Dedifferentiated amniotic fluid mesenchymal stem cell (primary cell): ENCODE data around the gene TPX2.
A peak's percentile ranks its signal among the peaks of the same experiment; 100 is the strongest.
"Not testable (repeated sequence)": the region's sequence is repeated elsewhere in the genome, so short reads cannot be mapped to it uniquely, and the experiment has no call there.

Experiments
- DNase-seq: peaks from one replicate; pipeline ENCODE4 v3.0.0-alpha.2; 2016; ENCODE audit errors: extremely low spot score

TPX2 gene

DNA sequence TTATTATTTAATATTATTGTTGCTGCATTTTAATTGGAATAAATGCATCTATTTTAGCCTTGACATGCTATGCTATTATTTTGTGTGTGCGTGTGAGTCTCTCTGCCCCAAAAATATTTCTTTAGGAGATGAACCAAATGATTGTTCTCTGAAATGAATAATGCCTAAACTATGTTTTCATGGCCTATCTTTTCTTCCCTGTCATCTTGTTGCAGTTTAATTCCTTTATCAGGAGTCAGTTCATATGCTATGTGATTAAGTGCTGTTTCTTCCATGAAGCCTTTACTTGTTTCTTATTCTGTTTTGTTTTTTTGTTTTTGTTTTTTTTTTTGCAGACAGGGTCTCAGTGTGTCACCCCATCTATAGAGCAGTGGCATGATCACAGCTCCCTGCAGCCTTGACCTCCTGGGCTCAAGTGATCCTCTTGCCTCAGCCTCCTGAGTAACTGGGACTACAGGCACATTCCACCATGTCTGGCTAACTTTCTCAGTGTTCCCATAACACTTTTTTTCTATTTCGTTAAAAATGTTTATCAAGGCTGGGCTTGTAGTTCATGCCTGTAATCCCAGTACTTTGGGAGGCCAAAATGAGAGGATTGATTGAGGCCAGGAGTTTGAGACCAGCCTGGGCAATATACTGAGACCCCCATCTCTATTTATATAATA, 25.7 kb downstream of the TPX2 start:
- peak; percentile 24 for DNase-seq

DNA sequence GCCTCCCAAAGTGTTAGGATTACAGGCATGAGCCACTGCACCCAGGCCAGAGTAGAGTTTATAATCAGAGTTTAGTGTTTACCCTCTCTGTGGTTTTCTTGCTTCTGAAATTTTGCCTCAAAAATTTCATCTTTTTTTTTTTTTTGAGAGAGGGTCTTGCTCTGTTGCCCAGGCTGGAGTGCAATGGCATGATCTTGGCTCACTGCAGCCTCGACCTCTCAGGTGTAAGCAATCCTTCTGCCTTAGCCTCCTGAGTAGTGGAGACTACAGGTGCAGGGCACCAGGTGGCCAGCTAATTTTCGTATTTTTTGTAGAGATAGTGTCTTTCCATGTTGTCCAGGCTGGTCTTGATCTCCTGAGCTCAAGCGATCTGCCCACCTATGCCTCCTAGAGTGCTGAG, 28.7 kb downstream of the TPX2 start:
- DNase-seq: no peak

DNA sequence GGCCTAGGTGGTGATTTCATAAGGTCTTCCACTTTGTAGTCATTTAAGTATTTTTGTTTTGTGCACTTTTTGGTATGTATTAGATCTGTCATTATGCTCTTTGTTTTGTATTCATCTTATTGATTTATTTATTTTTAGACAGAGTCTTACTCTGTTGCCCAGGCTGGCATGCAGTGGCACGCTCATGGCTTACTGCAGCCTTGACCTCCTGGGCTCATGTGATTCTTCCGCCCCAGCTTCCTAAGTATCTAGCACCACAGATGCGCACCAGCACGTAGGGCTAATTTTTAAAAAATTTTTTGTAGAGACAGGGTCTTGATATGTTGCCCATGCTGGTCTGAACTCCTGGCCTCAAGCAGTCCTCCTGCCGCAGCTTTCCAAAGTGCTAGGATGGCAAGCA, 30.6 kb downstream of the TPX2 start:
- no peak for DNase-seq

DNA sequence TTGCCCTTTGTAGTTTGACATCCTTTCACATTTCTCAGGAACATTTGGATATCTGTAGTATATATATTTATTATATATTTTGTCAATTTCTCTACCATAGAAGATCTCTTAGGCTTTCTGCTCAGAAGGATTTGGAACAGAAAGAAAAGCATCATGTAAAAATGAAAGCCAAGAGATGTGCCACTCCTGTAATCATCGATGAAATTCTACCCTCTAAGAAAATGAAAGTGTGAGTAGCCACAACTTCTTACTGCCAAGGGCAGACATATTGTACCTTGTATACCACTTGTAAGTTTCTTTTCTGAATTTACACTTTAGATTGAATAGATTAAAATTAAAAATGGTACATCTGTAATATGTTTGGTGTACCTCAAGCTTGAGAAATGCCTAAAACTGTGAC, 31.2 kb downstream of the TPX2 start:
- no peak for DNase-seq

DNA sequence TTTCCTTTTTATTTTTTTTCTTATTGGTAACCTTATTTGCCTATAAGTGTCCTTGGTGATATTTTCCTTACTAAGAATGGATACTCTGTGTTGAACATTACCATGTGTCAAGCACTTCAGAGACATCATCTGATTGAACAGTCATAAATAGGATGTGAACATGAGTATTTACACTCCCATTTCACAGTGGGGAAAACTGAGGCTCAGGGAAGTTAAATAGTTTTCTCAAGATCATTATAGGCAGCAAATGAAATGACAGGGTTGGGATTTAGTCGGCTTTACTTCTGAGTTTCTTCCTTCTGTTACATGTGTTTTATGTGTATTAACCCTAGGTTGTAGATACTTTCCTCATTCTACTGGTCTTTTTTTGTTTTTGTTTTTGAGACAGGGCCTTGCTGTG, 35.3 kb downstream of the TPX2 start:
- no peak for DNase-seq

DNA sequence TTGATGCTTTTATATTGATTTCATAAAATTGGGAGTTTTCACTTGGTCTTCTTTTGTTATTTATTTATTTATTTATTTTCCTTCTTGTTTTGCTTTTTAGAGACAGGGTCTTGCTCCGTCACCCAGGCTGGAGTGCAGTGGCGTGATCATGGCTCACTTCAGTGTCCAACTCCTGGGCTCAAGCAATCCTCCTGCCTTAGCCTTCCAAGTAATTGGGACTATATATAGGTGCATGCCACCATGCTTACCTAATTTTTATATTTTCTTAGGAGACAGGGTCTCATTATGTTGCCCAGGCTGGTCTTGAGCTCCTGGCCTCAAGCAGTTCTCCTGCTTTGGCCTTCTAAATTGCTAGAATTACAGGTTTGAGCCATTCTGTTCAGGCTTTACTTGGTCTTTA, 41.7 kb downstream of the TPX2 start:
- DNase-seq: no peak

DNA sequence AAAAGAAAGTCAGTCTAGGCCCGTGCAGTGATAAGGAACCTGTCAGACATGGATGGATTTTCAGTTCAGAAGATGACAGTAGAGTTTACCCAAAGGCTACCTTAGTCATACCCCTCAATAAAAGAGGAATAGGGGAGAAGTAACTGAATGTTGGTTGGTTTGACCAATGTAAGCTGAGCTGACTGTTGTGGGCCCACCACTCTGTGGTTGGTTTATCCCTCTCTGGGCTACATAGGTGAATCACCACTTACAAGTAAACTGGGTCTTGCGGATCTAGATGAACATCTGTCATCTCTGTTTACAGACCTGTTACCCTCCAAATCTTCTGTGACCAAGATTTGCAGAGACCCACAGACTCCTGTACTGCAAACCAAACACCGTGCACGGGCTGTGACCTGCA, 42.9 kb downstream of the TPX2 start:
- DNase-seq: no peak

DNA sequence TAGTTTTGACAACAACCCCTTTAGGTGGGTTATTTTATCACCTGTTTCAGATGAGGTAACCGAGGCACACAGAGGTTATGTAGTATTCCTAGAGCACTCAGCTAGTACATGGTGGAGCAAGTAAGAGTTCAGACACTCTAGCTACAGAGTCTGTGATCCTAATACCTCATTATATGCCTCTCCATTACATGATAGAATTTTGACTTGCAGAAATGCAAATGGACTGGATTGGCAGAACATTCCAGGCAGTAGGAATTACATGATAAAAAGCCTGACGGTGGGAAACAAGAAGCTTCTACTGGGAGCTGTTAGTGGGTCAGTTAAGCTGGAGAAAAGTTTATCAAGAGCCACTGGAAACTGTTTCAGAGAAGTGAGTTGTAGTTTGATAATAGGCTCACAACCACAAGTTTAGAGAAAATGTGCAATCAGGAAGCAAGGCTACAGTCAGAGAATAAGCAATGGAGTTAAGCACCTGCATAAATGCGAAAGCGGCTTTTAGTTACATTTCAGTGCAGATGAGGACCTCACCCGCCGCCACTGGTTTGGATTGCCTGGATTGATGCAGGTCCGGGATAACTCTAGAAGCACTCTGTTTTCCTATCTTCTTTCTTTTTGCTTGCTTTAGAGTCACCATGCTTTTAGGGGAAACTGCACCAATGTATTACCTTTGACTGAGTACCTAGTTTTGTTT, 45.4 kb downstream of the TPX2 start:
- DNase-seq: no peak

DNA sequence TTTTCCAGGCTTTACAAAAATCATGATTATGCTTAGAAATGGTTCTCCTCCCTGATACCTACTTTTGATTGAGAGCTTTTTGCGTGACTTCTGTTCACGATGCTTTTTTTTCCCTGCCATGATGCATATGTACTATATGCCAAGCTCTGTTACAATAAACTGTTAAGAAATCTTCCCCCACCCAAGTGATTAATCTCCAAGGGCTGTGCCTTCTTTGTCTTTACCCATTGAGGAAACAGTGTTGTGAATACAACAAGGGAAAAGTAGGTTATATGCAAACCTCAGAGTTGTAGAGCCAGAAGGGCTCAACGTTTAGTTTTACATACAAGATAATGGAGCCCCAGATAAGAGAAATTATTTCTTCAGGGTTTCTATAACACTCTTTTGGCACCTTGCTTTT, 46.0 kb downstream of the TPX2 start:
- no peak for DNase-seq

DNA sequence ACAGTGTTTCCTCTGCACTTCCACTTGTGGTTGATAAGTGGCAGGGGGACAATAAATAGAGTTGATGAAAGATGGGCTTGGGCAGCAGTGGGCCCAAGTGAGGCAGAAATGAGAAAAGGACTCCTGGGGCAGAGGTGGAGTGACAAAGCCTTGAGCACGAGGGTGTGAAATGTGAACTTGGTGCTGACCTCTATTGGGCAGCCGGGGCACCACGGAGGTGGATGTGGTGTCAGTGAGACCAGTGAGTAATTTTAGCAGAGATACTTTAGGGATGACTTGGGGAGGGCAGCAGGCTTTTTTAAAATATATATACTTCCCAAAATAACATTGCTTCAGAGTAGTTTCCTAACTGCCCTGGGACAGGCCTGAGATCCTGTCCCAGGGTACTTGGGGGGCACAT, 49.5 kb downstream of the TPX2 start:
- DNase-seq: no peak

DNA sequence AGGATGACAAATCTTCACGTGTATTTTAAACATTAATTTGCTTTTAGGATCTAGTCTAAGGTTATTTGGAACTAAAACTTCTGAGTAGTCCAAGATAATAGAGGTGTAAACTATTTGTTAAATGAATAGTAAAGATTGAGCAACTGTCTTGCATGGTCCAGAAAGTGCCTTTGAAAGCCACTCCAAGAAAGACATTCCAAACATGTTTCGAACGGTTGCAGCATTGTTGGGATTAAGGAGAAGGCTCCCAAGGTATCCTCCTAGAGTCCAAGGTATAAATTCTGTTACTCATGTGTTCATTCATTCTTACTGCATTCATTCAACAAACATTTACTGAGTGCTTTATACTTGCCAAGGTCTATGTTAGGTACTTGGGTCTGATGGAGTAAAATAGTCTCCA, 51.3 kb downstream of the TPX2 start:
- DNase-seq: no peak

DNA sequence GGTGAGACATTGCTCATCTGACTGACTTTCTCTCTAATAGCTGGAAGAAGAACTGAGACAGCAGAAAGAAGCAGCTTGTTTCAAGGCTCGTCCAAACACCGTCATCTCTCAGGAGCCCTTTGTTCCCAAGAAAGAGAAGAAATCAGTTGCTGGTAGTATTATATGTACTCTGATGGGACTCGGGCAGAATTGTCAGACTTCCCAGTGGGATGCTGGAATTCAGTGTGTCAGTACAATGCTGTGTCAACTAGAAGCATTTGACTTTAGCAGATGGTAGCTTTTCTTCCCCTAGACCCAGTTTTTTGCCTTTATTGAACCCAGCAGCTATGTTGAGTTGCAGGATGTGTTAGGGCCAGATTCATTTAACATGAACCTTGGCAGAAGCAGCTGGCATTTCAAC, 58.3 kb downstream of the TPX2 start:
- no peak for DNase-seq

DNA sequence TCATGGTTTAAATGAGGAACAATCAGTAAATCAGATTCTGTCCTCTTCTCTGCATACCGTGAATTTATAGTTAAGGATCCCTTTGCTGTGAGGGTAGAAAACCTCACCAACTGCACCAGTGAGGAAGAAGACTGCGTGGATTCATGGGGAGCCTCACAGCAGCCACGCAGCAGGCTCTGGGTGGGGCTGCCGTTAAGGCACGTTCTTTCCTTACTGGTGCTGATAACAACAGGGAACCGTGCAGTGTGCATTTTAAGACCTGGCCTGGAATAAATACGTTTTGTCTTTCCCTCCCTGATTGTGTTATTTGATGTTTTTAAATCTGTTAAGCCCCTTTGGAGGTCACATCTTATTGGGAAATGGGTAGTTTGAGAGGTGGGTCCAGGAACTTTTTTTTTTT, 62.4 kb downstream of the TPX2 start:
- DNase-seq: no peak

DNA sequence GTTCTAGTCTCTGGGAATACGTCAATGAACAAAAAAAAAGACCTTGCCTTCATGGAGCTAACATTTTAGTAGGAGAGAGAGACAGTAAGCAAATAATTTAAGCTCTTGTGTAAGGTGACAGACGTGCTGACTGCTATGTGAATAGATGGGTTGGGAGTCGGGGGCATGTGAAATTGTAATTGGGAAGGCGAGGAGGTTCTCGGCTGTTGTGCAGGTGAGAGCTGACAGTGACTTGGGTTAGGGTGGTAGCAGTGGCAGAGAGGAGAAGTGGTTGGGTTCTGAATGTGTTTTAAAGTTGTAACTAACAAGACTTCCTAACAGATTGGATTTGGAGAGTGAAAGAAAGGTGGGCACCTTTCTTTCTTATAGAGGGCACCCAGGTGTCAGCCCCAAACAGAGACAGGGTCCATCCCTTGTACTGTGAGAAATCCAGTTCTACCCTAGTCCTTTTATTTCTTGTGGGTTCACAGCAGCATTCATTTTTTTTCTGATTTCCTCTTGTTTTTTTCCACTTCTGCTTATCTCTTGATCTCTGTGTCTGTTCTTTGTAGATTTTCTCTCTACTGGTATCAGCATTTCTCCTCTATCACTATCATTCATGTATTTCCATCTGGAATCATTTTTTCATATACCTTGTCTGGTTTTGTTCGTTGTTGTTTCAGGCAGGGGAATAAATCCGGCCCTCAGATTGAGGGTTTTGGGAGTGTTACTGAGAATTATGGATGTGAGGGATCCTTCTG, 64.6 kb downstream of the TPX2 start:
- no peak for DNase-seq

DNA sequence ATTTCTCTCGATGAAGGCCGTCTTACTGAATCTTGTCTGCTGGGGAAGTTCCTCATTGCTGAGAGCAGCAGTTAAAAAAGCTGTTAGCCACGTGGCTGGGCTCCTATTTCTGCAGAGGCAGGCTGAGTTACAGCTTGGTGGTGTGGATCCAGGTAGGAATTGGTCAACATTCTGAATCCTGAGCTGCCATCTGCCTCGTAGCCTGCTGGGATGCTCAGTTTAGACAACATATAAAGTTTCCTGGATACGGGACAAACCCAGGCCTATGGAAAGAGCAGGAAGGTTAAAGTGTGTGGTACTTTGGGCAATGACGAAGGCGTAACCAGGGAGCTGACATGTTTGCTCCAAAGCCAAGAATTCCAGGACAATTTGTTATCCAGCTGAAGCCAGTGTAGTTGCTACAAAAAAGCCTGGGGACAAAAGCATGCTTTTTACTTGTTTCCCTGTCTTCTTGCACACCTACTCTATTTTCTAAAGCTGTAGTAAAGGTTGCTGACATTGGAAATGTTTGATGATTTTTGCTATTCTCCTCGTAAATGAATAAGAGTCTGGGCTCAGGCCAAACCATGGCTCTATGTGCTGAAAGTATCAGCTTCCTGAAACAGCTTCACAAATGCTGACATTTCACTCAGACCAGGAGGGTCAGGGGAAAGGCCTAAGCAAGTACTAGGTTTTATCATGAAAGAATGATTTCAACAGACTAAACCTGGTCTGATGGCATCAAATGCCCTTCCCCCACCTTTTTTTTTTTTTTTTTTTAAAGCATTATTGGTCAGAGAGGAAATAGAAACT, 67.7 kb downstream of the TPX2 start:
- no peak for DNase-seq

DNA sequence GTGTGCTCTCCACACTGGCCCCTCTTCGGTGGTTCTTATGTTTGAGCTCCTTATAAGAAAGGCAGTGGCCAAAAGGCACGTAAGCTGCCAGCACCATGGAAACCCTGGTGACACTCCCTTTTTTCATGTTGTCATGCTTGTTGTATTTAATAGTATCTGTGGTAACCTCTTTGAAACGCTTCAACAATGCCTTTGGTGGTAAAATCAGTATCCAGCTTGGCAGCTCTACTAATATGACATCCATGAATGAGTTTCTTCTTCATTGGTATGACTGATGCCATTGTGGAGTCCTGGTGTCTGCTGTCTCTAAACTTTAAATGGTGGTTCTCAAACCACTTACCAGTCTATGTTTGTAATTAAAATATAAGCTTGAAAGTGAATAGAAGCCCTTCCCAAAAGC, 69.4 kb downstream of the TPX2 start:
- DNase-seq: no peak

DNA sequence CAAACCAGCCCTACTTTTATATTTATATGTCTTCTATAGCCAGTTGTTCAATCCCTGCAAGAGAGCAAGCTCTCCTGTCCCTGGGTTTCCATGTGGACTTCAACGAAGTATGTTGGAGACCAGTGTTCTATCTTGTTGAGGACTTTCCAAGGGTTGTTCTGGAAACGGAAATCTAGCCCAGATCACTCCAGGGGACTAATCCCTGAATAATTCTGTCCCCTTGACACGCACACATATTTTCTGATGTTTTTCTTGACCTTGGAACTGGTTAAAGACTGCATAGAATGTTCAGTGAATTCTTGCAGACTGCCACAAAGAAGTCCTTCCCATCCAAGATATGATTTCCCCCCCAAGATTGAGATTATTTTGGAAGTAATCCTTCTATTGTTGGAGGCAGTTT, 70.6 kb downstream of the TPX2 start:
- no peak for DNase-seq

DNA sequence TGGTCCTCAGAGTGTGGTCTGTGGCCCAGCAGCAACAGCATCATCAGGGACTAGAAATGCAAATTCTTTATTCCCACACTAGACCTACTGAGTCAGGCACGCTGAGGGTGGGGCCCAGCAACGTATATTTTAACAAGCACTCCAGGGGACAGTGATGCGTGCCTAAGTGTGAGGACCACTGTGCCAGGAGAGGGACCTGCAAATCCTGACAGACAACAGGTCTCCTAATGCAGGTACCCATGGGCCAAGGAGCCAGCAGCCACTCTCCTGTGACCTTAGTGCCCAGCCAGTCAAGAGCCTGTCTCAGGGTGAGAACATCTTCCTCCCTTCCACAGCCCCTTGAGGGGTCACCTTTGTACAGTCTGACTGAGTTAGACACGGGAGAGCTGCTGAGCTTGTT, 72.1 kb downstream of the TPX2 start:
- DNase-seq: no peak

DNA sequence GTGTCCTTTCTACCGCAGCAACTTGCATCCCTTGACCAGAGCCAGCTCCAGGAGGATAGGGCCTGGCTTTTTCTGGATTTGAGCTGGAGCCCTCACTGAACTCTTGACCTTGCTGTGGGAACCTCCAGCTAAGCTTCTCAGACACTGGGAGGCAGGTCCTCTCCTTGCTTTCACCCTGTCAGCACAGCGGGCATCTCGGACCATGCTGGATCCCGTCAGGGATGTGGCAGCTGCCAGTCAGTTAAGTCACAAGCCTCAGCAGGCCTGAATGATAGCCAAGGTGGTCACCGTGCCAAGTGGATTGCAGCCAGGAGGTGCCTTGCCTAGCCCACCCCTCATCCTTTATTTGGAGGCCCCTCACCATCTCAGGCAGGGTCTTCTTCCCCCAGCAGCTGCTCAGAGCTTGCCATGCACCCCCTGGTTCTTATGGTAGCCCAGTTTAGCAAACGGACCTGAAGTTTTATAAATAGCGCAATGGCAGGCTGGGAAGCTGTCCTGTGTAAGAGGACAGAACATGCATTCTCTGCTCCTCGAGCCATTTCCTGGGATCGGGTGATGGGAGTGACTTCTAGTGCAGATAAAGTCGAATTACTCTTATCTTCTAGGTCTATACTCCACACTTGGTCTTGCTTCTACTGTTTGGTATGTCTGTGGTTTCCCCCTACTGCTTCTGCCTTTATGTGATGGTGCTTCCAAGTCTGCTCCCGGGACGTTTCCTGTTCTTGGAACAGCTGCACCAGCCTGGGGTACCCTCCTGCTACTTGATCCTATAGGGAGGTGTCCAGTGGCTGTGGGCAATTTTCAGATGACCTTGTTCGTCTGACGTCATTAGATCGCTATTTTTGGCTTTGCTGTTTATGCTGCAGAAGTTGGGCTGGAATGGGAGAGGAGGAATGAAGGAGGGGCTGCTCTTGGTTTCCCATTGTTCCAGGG, 73.0 kb downstream of the TPX2 start:
- peak; percentile 39 for DNase-seq

DNA sequence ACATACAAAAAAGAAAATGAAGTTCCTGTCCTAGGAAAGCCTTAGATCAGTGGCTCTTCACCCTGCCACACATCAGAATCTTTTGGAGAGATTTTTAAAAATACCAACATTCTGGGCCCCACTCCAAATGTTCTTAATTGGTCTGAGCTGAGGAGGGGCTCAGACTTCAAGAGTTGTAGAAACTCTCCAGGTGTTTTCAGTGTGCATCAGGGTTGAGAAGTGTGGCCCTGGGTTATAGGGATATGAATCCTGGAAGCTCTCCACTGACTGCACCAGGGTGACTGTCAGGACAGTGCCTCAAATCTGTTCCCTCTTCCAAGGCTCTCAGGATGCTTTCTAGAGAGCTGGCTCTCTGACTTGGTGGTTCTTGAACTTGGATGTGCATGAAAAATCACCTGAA, 74.5 kb downstream of the TPX2 start:
- no peak for DNase-seq

DNA sequence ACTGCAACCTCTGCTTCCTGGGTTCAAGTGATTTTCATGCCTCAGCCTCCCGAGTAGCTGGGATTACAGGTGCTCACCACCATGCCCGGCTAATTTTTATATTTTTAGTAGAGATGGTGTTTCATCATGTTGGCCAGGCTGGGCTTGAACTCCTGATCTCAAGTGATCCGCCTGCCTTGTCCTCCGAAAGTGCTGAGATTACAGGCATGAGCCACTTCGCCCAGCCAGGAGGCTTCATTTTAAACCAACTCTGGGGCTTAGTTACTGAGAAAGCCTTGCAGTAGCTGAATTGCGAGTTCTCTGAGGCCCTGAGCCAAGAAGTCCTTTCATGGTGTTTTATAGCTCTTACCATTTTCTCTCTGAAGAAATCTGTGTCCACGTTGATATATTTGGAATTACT, 75.1 kb downstream of the TPX2 start:
- DNase-seq: not testable (repeated sequence)
